NB4 (cell line): Measurements from ENCODE around the gene SUCLG1.
"Not testable (repeated sequence)": the region's sequence is repeated elsewhere in the genome, so short reads cannot be mapped to it uniquely, and the experiment has no call there.

ENCODE experiments used
- DNase-seq: peaks from one replicate; pipeline ENCODE4 v3.0.0; 2010; ENCODE audit warnings: low read depth
- H3K4me3 ChIP-seq: one replicate; pipeline ENCODE4 v1.5.1; 2011; ENCODE audit warnings: mild to moderate bottlenecking, low read depth, low read length, moderate library complexity
- CTCF ChIP-seq: IDR thresholded peaks from one replicate; pipeline ENCODE4 v1.5.1; 2012; ENCODE audit warnings: low read depth, low read length
- MAX ChIP-seq: IDR thresholded peaks from 2 replicates; pipeline ENCODE4 v1.6.1; 2011; ENCODE audit warnings: low read depth, low read length
- MYC ChIP-seq: IDR thresholded peaks from 2 replicates; pipeline ENCODE4 v1.6.1; 2011; ENCODE audit warnings: low read depth, low read length
- POLR2A ChIP-seq: IDR thresholded peaks from 2 replicates; pipeline ENCODE4 v1.6.1; 2011; ENCODE audit warnings: mild to moderate bottlenecking; ENCODE audit not compliant: insufficient read length; ENCODE audit errors: extremely low read depth

Gene SUCLG1

GRCh38 chr2:84474176-84474575, 15.1 kb upstream of the SUCLG1 start:
- DNase-seq = no peak
- TF ChIP-seq POLR2A = no peak
- TF ChIP-seq CTCF = no peak
- no peak for TF ChIP-seq MYC
- no peak for TF ChIP-seq MAX
- H3K4me3 ChIP-seq = no peak overlapping the region

- TF ChIP-seq CTCF = no peak
- no peak for TF ChIP-seq POLR2A
- TF ChIP-seq MAX = no peak
- no peak for TF ChIP-seq MYC
- no peak overlapping the region for H3K4me3 ChIP-seq
- DNase-seq = no peak
These were observed 13.9 kb upstream of the SUCLG1 start for GRCh38 chr2:84472856-84473565.

- not testable (repeated sequence) for H3K4me3 ChIP-seq, DNase-seq
These were observed 13.3 kb upstream of the SUCLG1 start for GRCh38 chr2:84472423-84472822.

GRCh38 chr2:84467389-84467788, 8.3 kb upstream of the SUCLG1 start:
- no peak for TF ChIP-seq POLR2A
- TF ChIP-seq MAX = no peak
- TF ChIP-seq MYC = no peak
- TF ChIP-seq CTCF = no peak
- no peak overlapping the region for H3K4me3 ChIP-seq
- DNase-seq = no peak

- no peak for TF ChIP-seq MYC
- TF ChIP-seq POLR2A = no peak
- no peak for TF ChIP-seq MAX
- no peak for TF ChIP-seq CTCF
- no peak overlapping the region for H3K4me3 ChIP-seq
- DNase-seq = no peak
These were observed 2.2 kb upstream of the SUCLG1 start for GRCh38 chr2:84461310-84461709.

GRCh38 chr2:84460670-84461069, 1.6 kb upstream of the SUCLG1 start:
- TF ChIP-seq CTCF = no peak
- TF ChIP-seq POLR2A = no peak
- TF ChIP-seq MAX = no peak
- TF ChIP-seq MYC = no peak
- DNase-seq = no peak
- H3K4me3 ChIP-seq = no peak overlapping the region
